Small intestine (tissue), 7 donors: ENCODE measurements around the gene TIMP3. TPM values are rescaled to one million over a fixed set of nuclear protein-coding genes. Genes with fewer than 3 reads are reported as not detected.

ENCODE experiments used
- DNase-seq, 2 donors: peaks; one replicate each; pipeline versions ENCODE4 v3.0.0 to v3.0.0-alpha.2; 2013
- FAIRE-seq: peaks from 2 replicates; lab custom pipeline; 2012; peaks lifted over from hg19 to GRCh38; lab: Jason Lieb, UNC
- H3K27ac ChIP-seq, 3 donors: one replicate each; pipeline ENCODE4 v1.5.1; 2013; ENCODE audit warnings: low read length in 2 of 3, mild to moderate bottlenecking in 2 of 3, control low read depth in 1 of 3, inconsistent platforms in 1 of 3, low read depth in 1 of 3, moderate library complexity in 1 of 3
- H3K27me3 ChIP-seq, 3 donors: one replicate each; pipeline ENCODE4 v1.6.1; 2013; ENCODE audit warnings: low read length in 3 of 3, inconsistent platforms in 1 of 3; ENCODE audit not compliant: control insufficient read depth in 3 of 3, insufficient read depth in 3 of 3
- H3K36me3 ChIP-seq, 3 donors: one replicate each; pipeline ENCODE4 v1.6.1; 2013; ENCODE audit warnings: low read length in 3 of 3, inconsistent platforms in 1 of 3, low read depth in 1 of 3, mild to moderate bottlenecking in 1 of 3, moderate library complexity in 1 of 3; ENCODE audit not compliant: control insufficient read depth in 3 of 3, insufficient read depth in 2 of 3
- H3K4me1 ChIP-seq, 3 donors: one replicate each; pipeline ENCODE4 v1.6.1; 2013; ENCODE audit warnings: low read length in 2 of 3, inconsistent platforms in 1 of 3, low read depth in 1 of 3, mild to moderate bottlenecking in 1 of 3, moderate library complexity in 1 of 3; ENCODE audit not compliant: control insufficient read depth in 3 of 3, insufficient read depth in 2 of 3
- H3K4me3 ChIP-seq, 3 donors: one replicate each; pipeline ENCODE4 v1.5.1; 2013; ENCODE audit warnings: low read length in 3 of 3, control low read depth in 1 of 3, inconsistent platforms in 1 of 3, low read depth in 1 of 3, mild to moderate bottlenecking in 1 of 3, moderate library complexity in 1 of 3
- H3K9me3 ChIP-seq, 2 donors: one replicate each; pipeline ENCODE4 v1.6.1; 2013; ENCODE audit warnings: low read depth in 1 of 2, low read length in 1 of 2; ENCODE audit not compliant: control insufficient read depth in 2 of 2, insufficient read depth in 1 of 2
- WGBS, 3 donors: extraction: QIAGEN DNeasy Blood & Tissue Kit; methylation state at CpG; one replicate each; pipeline ENCODE4 v1.1.7; 2013; 5-methylcytosine and 5-hydroxymethylcytosine counted together
- polyA plus RNA-seq, 4 donors: library from polyadenylated mRNA; stranded (reverse) in 3 of 4; unstranded in 1 of 4; fragments of 200-250 nt in 3 of 4; fragments of 120-200 nt in 1 of 4; gene quantifications; one replicate each; pipeline versions ENCODE4 v1.2.1 to v1.2.3, GENCODE V29; 2013
- donor health status: healthy with polysubstance abuse.
- donor health status: control.
- donor health status: control.
- donor health status: Bipolar disorder and iron deficiency.
- donor health status: healthy.

The TIMP3 gene
- polyA plus RNA-seq, 4 donors: 1.8 to 118 (median 14.9) TPM

- FAIRE-seq: no peak
- Histone ChIP-seq H3K4me1 (peaks cover 0 to 4% (median 0%) of the 10 kb centered on the region in 3 donors), H3K27me3 (no peaks in the 10 kb centered on the region), H3K36me3 (no peaks in the 10 kb centered on the region), H3K4me3 (no peak overlapping the region), H3K9me3 (peaks cover 0 to 4% of the 10 kb centered on the region in 2 donors), H3K27ac (no peak overlapping the region)
- WGBS, 3 donors: 79 to 85% (median 80%) methylated on average over 4 of the region's 4 CpGs
- DNase-seq: no peak
Measured at GRCh38 chr22:32776397-32776796, 25.1 kb upstream of the TIMP3 start.

DNA sequence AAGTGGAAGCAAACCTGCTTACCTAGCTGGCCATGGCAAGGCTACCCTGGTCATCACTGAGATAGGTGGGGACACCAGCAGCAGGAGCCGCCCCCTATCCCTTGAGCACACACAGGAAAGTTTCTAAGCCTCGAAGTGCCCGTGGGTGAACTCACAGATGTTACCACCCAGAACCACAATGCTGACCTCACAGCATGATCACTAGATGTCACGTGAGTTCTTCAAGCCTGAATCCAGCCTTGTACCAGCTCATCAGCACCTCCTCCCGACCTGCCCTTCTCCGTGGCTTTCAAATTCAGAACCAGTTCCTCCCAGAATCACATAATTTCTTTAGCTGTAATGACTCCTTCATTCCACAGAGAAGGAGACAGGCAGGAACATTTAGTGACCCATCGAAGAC is 24.7 kb upstream of the TIMP3 start:
- FAIRE-seq (no peak), DNase-seq (no peak)
- Histone ChIP-seq H3K27me3 (no peaks in the 10 kb centered on the region), H3K4me1 (peaks cover 0 to 4% (median 0%) of the 10 kb centered on the region in 3 donors), H3K36me3 (no peaks in the 10 kb centered on the region), H3K27ac (no peak overlapping the region), H3K9me3 (peaks cover 0 to 4% of the 10 kb centered on the region in 2 donors), H3K4me3 (no peak overlapping the region)
- WGBS, 3 donors: 63 to 68% (median 66%) methylated on average over 6 to 7 of the region's 7 CpGs

DNA sequence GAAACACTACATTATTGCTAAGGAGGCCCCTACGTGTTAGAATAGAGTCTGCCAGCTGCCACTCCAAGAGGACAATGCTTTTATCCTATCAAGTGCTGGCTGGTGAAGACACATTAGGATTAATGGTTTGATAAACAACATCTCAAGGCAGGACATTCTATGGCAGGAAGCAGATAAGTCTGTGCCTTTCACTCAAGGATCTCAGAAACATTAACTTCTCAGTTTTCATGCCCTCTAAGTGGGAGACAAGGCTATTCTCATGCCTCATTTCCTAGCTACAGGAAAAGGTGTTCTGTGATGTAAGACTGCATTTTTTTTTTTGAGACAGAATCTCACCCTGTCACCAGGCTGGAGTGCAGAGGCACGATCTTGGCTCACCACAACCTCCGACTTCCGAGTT is 23.5 kb upstream of the TIMP3 start:
- Histone ChIP-seq H3K4me3 (no peak overlapping the region), H3K9me3 (peaks cover 0 to 4% of the 10 kb centered on the region in 2 donors), H3K36me3 (no peaks in the 10 kb centered on the region), H3K27me3 (no peaks in the 10 kb centered on the region), H3K4me1 (peaks cover 0 to 4% (median 0%) of the 10 kb centered on the region in 3 donors), H3K27ac (no peak overlapping the region)
- no peak for DNase-seq
- 63 to 86% (median 78%) methylated on average over 4 of the region's 4 CpGs for WGBS, 3 donors
- no peak for FAIRE-seq

GRCh38 chr22:32780726-32781310 is 20.7 kb upstream of the TIMP3 start:
- Histone ChIP-seq H3K36me3 (no peaks in the 10 kb centered on the region), H3K27me3 (no peaks in the 10 kb centered on the region), H3K9me3 (no peaks in the 10 kb centered on the region), H3K4me3 (no peak overlapping the region), H3K4me1 (peaks cover 0 to 4% (median 0%) of the 10 kb centered on the region in 3 donors), H3K27ac (no peak overlapping the region)
- no peak for DNase-seq
- 82 to 91% (median 85%) methylated on average over 2 of the region's 2 CpGs for whole genome bisulfite sequencing, 3 donors
- FAIRE-seq: no peak

DNA sequence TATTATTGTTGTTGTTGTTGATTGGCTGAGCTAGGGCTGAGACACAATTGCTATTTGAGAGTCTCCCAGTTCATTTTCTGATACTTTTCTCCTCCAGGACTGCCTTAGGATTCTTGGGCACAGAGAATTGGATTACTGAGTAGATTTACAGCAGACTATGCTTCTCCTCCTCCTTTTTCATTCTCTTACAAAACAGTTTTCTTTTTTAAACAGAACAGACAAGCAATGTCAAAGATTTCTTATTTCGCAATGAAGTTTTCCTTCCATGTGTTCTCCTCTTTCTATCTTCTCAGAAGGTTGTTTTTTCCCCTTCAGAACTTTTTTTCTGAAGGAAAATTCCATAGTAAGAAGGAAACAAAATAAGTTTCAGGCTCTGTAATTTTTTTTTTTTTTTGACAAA is 19.8 kb upstream of the TIMP3 start:
- H3K27ac ChIP-seq: no peak overlapping the region
- H3K4me1 ChIP-seq: peaks cover 0 to 4% (median 0%) of the 10 kb centered on the region in 3 donors
- 85 to 96% (median 94%) methylated on average over 1 of the region's 1 CpG for WGBS, 3 donors
- no peak overlapping the region for H3K4me3 ChIP-seq
- H3K36me3 ChIP-seq: no peaks in the 10 kb centered on the region
- no peaks in the 10 kb centered on the region for H3K9me3 ChIP-seq
- no peak for DNase-seq
- no peak for FAIRE-seq
- no peaks in the 10 kb centered on the region for H3K27me3 ChIP-seq

- H3K36me3 ChIP-seq: no peaks in the 10 kb centered on the region
- peaks cover 0 to 1% (median 0%) of the 10 kb centered on the region in 3 donors for H3K4me1 ChIP-seq
- FAIRE-seq (no peak), DNase-seq (no peak)
- no peak overlapping the region for H3K27ac ChIP-seq
- peaks cover 0 to 4% of the 10 kb centered on the region in 2 donors for H3K9me3 ChIP-seq
- no peaks in the 10 kb centered on the region for H3K27me3 ChIP-seq
- no peak overlapping the region for H3K4me3 ChIP-seq
- WGBS, 3 donors: 75 to 79% (median 78%) methylated on average over 5 of the region's 5 CpGs
Measured at GRCh38 chr22:32785321-32786026, 16.0 kb upstream of the TIMP3 start.

DNA sequence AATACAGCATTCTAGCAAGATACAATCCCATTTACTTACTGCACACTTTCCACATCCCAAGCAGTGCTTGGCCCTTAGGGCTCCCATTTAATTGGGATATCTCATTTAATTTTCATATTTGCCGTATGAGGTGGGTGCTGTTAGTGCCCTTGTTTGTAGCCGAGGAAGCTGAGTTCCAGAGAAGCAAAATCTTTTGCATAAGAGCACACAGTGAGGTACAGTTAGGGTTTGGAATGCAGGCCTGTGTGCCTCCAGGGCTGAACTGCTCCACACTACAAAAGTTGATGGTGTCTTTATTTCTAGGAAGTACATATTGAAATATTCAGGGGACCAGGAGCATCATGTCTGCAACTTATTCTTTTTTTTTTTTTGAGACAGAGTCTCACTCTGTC is 15.5 kb upstream of the TIMP3 start:
- Histone ChIP-seq H3K36me3 (no peaks in the 10 kb centered on the region), H3K9me3 (peaks cover 0 to 4% of the 10 kb centered on the region in 2 donors), H3K27me3 (no peaks in the 10 kb centered on the region), H3K4me1 (no peaks in the 10 kb centered on the region), H3K4me3 (no peak overlapping the region), H3K27ac (no peak overlapping the region)
- FAIRE-seq (no peak), DNase-seq (no peak)
- 92 to 93% (median 93%) methylated on average over 2 of the region's 2 CpGs for WGBS, 3 donors

DNA sequence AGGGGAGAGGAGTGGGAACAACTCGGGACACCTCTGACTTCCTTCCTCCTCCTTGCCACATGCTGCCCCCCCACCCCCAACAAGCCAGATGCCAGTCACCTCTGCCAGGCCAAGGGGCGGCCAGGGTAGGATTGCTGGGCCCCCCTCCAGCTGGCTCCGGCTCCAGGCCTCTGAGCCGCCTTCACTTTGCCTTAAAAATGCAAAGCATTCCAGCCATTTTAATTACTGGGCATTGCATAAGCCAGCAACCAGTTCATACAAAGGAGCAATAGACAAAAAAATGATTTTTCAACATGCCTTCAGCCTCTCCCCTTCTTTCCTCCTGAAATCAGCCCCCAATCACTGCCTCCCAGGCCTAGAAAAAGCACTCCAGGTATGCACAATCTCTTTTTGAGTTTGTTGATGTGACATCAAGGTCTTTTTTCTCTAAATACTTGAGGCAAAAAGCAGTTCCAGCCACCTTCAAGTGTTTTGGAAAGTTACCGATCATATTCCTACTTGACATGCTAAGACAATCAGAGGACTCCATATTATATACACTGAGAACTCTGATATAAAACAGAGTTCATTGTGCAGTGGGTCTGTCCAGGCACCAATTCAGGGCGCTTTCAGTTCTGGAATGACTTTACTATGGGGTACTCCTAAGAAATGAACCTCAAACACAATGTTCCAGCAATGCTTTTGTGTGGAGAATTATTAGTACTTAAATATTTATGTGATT is 12.4 kb upstream of the TIMP3 start:
- FAIRE-seq (no peak), DNase-seq (no peak)
- no peaks in the 10 kb centered on the region for H3K4me1 ChIP-seq
- no peak overlapping the region for H3K4me3 ChIP-seq
- WGBS, 3 donors: 65 to 90% (median 69%) methylated on average over 6 of the region's 6 CpGs
- H3K9me3 ChIP-seq: peaks cover 0 to 4% of the 10 kb centered on the region in 2 donors
- H3K27ac ChIP-seq: no peak overlapping the region
- H3K36me3 ChIP-seq: no peaks in the 10 kb centered on the region
- no peaks in the 10 kb centered on the region for H3K27me3 ChIP-seq
